Activated CD4-positive, alpha-beta T cell treated with anti-CD3 and anti-CD28 coated beads, Interleukin-2, amount 10 ng/mL, durations not matched to agents 7 days and 5 days (primary cell): ENCODE results near the gene FAM83G. TPM values are rescaled to one million over a fixed set of nuclear protein-coding genes. Genes with fewer than 3 reads are reported as not detected.
"Not testable (repeated sequence)": the region's sequence is repeated elsewhere in the genome, so short reads cannot be mapped to it uniquely, and the experiment has no call there.

Experiments
- CTCF ChIA-PET: fragments of 350-600 bp; sonication (Branson Sonifier 250); formaldehyde crosslinking; loops from one replicate; lab custom pipeline; 2021; ENCODE audit warnings: antibody characterized with exemption; lab: Charles Lee
- POLR2A ChIA-PET: fragments of 350-600 bp; sonication (Branson Sonifier 250); formaldehyde crosslinking; loops from one replicate; lab custom pipeline; 2021; ENCODE audit warnings: antibody characterized with exemption; lab: Charles Lee
- DNase-seq: peaks from one replicate; pipeline ENCODE4 v3.0.0-alpha.2; 2020
- H3K27ac Mint-ChIP-seq: one replicate; pipeline ENCODE4 v1.8.0; 2021; ENCODE audit warnings: mild to moderate bottlenecking, moderate library complexity, mixed read lengths
- H3K27me3 Mint-ChIP-seq: one replicate; pipeline ENCODE4 v1.8.0; 2021; ENCODE audit warnings: mixed read lengths
- H3K36me3 Mint-ChIP-seq: one replicate; pipeline ENCODE4 v1.8.0; 2021; ENCODE audit warnings: low read depth, mixed read lengths
- H3K4me1 Mint-ChIP-seq: one replicate; pipeline ENCODE4 v1.8.0; 2021; ENCODE audit warnings: mixed read lengths
- H3K4me3 Mint-ChIP-seq: one replicate; pipeline ENCODE4 v1.8.0; 2021; ENCODE audit warnings: mild to moderate bottlenecking, moderate library complexity, mixed read lengths
- H3K9me3 Mint-ChIP-seq: one replicate; pipeline ENCODE4 v1.8.0; 2021; ENCODE audit warnings: mixed read lengths
- total RNA-seq, 2 experiments: library from RNA; stranded (reverse); gene quantifications; one replicate each; pipeline ENCODE4 v1.2.3, GENCODE V29; 2021

The FAM83G gene
- 1 to 10 TPM; 7.1 to 9.1 TPM for total RNA-seq

GRCh38 chr17:19004421-19005136 lies at the start of gene FAM83G:
TSS of gene FAM83G (minus strand) at chr17:19004764. CDS start at chr17:19004041, 723 bp downstream.
- no peaks in the 10 kb centered on the region for H3K9me3 Mint-ChIP-seq
- peak; percentile 80 for DNase-seq
- H3K27me3 Mint-ChIP-seq, result peaks cover 7% of the 10 kb centered on the region
- ChIA-PET POLR2A (no interaction called here), CTCF (interaction anchor here (1.1 to 2.6 kb wide), 2 partner anchors 13 to 17 kb away, joined by 3 to 7 read pairs; no protein-coding TSS in a partner anchor)
- H3K4me3 Mint-ChIP-seq, result peak within 1 kb of the TSS; percentile 86
- H3K27ac Mint-ChIP-seq, result peak within 1 kb of the TSS; percentile 86
- H3K4me1 Mint-ChIP-seq, result peaks cover 34% of the 10 kb centered on the region
- peaks cover 2% of the 10 kb centered on the region for H3K36me3 Mint-ChIP-seq

- CTCF ChIA-PET, POLR2A ChIA-PET, H3K9me3 Mint-ChIP-seq, H3K4me1 Mint-ChIP-seq, H3K36me3 Mint-ChIP-seq, H3K27ac Mint-ChIP-seq, H3K27me3 Mint-ChIP-seq, DNase-seq, H3K4me3 Mint-ChIP-seq: not testable (repeated sequence)
Observed at GRCh38 chr17:19048826-19049225, 44.3 kb upstream of the FAM83G start.

- H3K27ac Mint-ChIP-seq, H3K9me3 Mint-ChIP-seq, H3K4me3 Mint-ChIP-seq, POLR2A ChIA-PET, H3K4me1 Mint-ChIP-seq, CTCF ChIA-PET, H3K36me3 Mint-ChIP-seq, H3K27me3 Mint-ChIP-seq: not testable (repeated sequence)
- DNase-seq, result peak; percentile 4
Observed at GRCh38 chr17:19047510-19047909, 42.9 kb upstream of the FAM83G start.

GRCh38 chr17:19046782-19047375 lies 42.3 kb upstream of the FAM83G start, which contains the start of gene GRAP:
TSS of gene GRAP (minus strand) at chr17:19046957. CDS start at chr17:19046926, 31 bp downstream.
- H3K4me1 Mint-ChIP-seq, POLR2A ChIA-PET, H3K4me3 Mint-ChIP-seq, DNase-seq, H3K27ac Mint-ChIP-seq, H3K9me3 Mint-ChIP-seq, CTCF ChIA-PET, H3K27me3 Mint-ChIP-seq, H3K36me3 Mint-ChIP-seq: not testable (repeated sequence)

- H3K36me3 Mint-ChIP-seq, H3K4me1 Mint-ChIP-seq, H3K27ac Mint-ChIP-seq, H3K27me3 Mint-ChIP-seq, POLR2A ChIA-PET, DNase-seq, CTCF ChIA-PET, H3K4me3 Mint-ChIP-seq, H3K9me3 Mint-ChIP-seq: not testable (repeated sequence)
Observed at GRCh38 chr17:19044643-19045042, 40.1 kb upstream of the FAM83G start.

GRCh38 chr17:19043032-19043431 lies 38.5 kb upstream of the FAM83G start:
- DNase-seq, H3K4me1 Mint-ChIP-seq, POLR2A ChIA-PET, H3K27me3 Mint-ChIP-seq, H3K9me3 Mint-ChIP-seq, CTCF ChIA-PET, H3K4me3 Mint-ChIP-seq, H3K36me3 Mint-ChIP-seq, H3K27ac Mint-ChIP-seq: not testable (repeated sequence)

- CTCF ChIA-PET, H3K27me3 Mint-ChIP-seq, H3K27ac Mint-ChIP-seq, POLR2A ChIA-PET, H3K9me3 Mint-ChIP-seq, H3K36me3 Mint-ChIP-seq, H3K4me3 Mint-ChIP-seq, H3K4me1 Mint-ChIP-seq, DNase-seq: not testable (repeated sequence)
Observed at GRCh38 chr17:19042369-19042768, 37.8 kb upstream of the FAM83G start.

GRCh38 chr17:19041871-19042270 lies 37.3 kb upstream of the FAM83G start:
- H3K36me3 Mint-ChIP-seq, H3K4me1 Mint-ChIP-seq, DNase-seq, H3K27me3 Mint-ChIP-seq, CTCF ChIA-PET, H3K9me3 Mint-ChIP-seq, H3K4me3 Mint-ChIP-seq, POLR2A ChIA-PET, H3K27ac Mint-ChIP-seq: not testable (repeated sequence)

- H3K4me1 Mint-ChIP-seq, H3K27me3 Mint-ChIP-seq, H3K36me3 Mint-ChIP-seq, H3K4me3 Mint-ChIP-seq, H3K27ac Mint-ChIP-seq, H3K9me3 Mint-ChIP-seq, POLR2A ChIA-PET, CTCF ChIA-PET, DNase-seq: not testable (repeated sequence)
Observed at GRCh38 chr17:19040350-19040749, 35.8 kb upstream of the FAM83G start.

- CTCF ChIA-PET, H3K4me3 Mint-ChIP-seq, H3K36me3 Mint-ChIP-seq, H3K4me1 Mint-ChIP-seq, H3K27ac Mint-ChIP-seq, POLR2A ChIA-PET, H3K9me3 Mint-ChIP-seq, DNase-seq, H3K27me3 Mint-ChIP-seq: not testable (repeated sequence)
Observed at GRCh38 chr17:19038730-19039129, 34.2 kb upstream of the FAM83G start.

GRCh38 chr17:19038007-19038406 lies 33.4 kb upstream of the FAM83G start:
- POLR2A ChIA-PET, H3K27ac Mint-ChIP-seq, H3K4me3 Mint-ChIP-seq, H3K4me1 Mint-ChIP-seq, CTCF ChIA-PET, H3K9me3 Mint-ChIP-seq, DNase-seq, H3K36me3 Mint-ChIP-seq, H3K27me3 Mint-ChIP-seq: not testable (repeated sequence)

- H3K36me3 Mint-ChIP-seq, H3K27me3 Mint-ChIP-seq, DNase-seq, H3K4me1 Mint-ChIP-seq, H3K27ac Mint-ChIP-seq, H3K4me3 Mint-ChIP-seq, H3K9me3 Mint-ChIP-seq, CTCF ChIA-PET, POLR2A ChIA-PET: not testable (repeated sequence)
Observed at GRCh38 chr17:19037547-19037946, 33.0 kb upstream of the FAM83G start.

- H3K27me3 Mint-ChIP-seq, POLR2A ChIA-PET, DNase-seq, H3K27ac Mint-ChIP-seq, H3K4me3 Mint-ChIP-seq, CTCF ChIA-PET, H3K9me3 Mint-ChIP-seq, H3K36me3 Mint-ChIP-seq, H3K4me1 Mint-ChIP-seq: not testable (repeated sequence)
Observed at GRCh38 chr17:19036186-19036585, 31.6 kb upstream of the FAM83G start.
